IPS DF 4.7 (cell line): ENCODE measurements around the gene USP9X.
"Not testable (repeated sequence)": the region's sequence is repeated elsewhere in the genome, so short reads cannot be mapped to it uniquely, and the experiment has no call there.

Experiments
- DNase-seq: peaks from one replicate; pipeline ENCODE4 v3.0.0-alpha.2; 2013; ENCODE audit warnings: low spot score; ENCODE audit errors: extremely low read depth

USP9X gene

DNA sequence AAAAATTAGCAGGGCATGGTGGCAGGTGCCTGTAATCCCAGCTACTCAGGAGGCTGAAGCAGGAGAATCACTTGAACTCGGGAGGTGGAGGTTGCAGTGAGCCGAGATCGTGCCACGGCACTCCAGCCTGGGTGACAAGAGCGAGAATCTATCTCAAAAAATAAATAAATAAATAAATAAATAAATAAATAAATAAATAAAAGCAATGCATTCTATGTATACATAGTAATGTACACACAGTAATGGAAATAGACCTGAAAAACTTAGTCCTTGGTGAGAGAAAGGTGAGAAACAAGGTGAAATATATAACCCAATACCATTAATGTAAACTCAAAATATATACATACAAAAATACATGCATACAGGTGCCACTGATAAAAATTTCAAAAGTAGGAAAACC, 197.1 kb downstream of the USP9X start:
- not testable (repeated sequence) for DNase-seq

DNA sequence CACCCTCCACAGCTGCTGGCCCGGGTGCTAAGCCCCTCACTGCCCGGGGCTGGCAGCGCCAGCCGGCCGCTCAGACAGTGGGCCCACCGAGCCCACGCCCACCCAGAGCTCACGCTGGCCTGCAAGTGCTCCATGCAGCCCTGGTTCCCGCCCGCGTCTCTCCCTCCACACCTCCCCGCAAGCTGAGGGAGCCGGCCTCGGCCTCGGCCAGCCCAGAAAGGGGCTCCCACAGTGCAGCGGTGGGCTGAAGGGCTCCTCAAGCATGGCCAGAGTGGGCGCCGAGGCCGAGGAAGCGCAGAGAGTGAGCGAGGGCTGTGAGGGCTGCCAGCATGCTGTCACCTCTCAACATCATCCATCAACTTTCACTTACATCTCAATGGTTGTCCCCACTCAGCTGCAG, 200.7 kb downstream of the USP9X start:
- DNase-seq: not testable (repeated sequence)
